SH-SY5Y (cell line): ENCODE measurements around the gene DIDO1.

Experiments
- GATA2 ChIP-seq: IDR thresholded peaks from 2 replicates; pipeline ENCODE4 v1.6.1; 2011; ENCODE audit warnings: mild to moderate bottlenecking, low read depth, low read length
- GATA3 ChIP-seq: IDR thresholded peaks from 2 replicates; pipeline ENCODE4 v1.6.1; 2011; ENCODE audit warnings: low read depth, mild to moderate bottlenecking, low read length, moderate library complexity

GRCh38 chr20:62962891-62963613, 36.7 kb upstream of the DIDO1 start:
- no peak for TF ChIP-seq GATA3
- TF ChIP-seq GATA2: no peak
